HTERT RPE-1 (cell line): ENCODE results near the gene HHAT.

Source experiments
- in situ Hi-C: fragments of 300-500 bp; cut with MboI; formaldehyde crosslinking; loops from 4 replicates; pipeline ENCODE4 v1.14.3; 2020; ENCODE audit warnings: low sequenced_read_pairs

Gene HHAT

GRCh38 chr1:210588357-210588756, 259.7 kb downstream of the HHAT start:
- in situ Hi-C loops, result no loop called here

DNA sequence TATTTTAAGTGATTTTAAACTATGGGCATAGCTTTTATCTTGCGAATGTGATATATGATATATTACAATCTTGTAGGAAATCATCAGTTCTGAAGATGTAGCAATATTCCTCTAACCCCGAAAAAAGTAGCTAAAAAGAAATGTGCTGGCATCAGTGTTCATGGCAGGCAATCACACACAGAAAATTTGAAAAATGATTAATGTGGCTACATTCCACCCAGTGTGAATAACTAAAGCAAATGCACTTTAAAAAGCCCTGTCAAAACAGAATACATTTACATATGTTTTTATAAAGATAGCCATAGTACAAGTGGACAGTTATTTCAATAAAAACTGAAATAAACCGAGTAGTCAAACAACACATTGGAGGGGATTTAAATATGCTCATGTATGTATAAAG, 260.2 kb downstream of the HHAT start:
- in situ Hi-C loops, result no loop called here

DNA sequence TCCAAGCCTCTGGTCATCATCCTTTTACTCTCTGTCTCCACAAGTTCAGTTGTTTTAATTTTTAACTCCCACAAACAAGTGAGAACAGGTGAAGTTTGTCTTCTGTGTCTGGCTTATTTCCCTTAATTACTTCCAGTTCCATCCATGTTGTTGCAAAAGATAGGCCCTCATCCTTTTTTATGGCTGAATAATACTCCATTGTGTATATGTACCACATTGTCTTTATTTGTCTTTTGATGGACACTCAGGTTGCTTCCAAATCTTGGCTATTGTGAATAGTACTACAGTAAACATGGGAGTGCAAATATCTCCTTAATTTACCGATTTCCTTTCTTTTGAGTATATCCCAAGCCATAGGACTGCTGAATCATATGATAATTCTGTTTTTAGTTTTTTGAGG, 262.5 kb downstream of the HHAT start:
- in situ Hi-C loops, result no loop called here

DNA sequence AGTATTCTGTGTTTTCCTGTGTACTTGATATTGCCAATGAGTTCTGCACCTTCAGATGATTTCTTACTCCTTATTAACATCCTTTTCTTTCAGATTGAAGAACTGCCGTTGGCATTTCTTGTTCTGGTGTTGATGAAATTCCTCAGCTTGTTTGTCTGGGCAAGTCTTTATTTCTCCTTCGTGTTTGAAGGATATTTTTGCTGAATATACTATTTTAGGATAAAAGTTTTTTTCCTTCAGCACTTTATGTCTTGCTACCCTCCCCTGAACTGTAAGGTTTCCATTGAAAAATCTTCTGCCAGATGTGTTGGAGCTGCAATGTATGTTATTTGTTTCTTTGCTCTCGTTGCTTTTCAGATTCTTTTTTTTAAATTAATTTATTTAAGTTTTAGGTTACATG, 265.9 kb downstream of the HHAT start:
- in situ Hi-C loops, result no loop called here

- in situ Hi-C loops, result no loop called here
Measured at GRCh38 chr1:210596641-210597040, 267.9 kb downstream of the HHAT start.

- in situ Hi-C loops, result no loop called here
Measured at GRCh38 chr1:210597555-210598134, 268.9 kb downstream of the HHAT start.

DNA sequence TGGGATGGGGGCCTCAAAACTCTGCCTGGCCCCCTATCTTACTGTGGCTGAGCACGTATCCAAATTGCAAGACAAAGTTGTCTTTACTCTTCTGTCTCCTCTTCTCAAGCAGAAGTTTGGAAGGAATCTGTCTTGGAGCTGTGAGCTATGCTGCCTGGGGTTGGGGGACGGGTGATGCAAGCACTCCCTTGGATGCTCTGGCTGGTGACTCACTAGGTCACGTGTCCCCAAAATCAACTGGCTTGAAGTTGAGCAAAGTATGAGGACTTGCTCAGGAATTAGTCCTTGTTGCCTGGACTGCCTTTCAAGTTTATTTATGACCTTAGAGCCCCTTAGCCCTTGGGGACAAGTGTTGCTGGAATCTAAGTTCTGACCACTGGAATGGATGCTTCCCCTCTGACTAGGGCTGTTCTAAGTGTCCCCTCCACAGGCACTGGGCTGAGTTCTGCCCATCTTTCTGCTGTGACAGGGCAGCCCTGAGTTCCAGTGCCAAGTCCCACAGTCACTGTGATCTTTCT, 269.5 kb downstream of the HHAT start:
- in situ Hi-C loops, result no loop called here

DNA sequence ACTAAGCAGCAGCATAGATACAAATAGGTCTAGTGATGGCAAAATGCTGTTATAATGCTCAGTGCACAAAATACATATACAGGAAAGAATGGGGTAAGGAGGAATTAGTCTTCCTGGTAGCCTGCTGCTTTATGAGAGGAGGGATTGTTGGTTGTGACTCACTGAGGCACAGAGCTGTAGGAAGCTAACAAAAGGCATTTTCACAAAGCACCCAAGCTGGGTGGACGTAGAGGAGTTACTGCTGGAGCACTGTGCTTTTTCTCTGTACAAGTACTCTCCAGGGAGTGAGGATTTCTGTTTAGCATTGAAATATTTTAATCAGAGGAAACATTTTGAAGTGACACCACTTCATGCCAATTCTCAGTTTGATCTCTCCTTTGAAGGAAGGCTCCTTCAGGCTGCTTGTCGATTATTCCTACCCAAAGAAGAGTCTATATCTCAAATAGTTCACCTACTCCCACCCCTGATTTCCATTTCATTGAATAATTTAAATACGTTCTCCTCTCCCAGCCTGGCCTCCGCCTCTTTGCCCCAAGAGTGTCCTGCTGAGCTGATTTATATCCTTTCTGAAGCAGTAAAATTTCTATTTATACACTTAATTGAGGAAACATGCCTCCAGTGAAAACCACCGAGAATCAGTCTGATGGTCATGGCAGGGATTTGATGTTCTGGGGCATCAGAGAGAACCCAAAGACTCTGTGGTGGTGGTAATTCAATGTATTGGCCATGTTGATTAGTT, 271.9 kb downstream of the HHAT start:
- in situ Hi-C loops, result no loop called here

DNA sequence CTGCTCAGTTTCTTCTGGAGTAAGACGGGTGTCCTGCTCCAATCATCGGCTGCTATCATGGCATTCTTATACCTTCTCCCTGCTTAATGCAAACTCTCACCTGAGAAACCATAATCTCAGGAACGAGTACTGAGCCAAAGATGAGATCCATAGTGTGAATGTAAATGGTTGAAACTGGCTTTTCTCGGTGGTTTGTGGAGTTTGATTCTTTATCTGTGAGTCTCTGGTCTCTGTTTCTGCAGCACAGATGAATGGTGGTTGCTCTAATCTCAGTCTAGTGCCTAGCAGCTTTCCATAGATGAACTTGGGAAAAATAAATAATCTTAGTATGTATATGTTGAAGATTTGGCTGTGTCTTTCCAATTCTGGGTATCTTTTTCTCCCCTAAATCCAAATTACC, 274.4 kb downstream of the HHAT start:
- in situ Hi-C loops, result no loop called here

GRCh38 chr1:210605099-210605498, 276.4 kb downstream of the HHAT start:
- in situ Hi-C loops, result no loop called here

- in situ Hi-C loops, result no loop called here
Measured at GRCh38 chr1:210607361-210607760, 278.7 kb downstream of the HHAT start.

- in situ Hi-C loops, result no loop called here
Measured at GRCh38 chr1:210608767-210609166, 280.1 kb downstream of the HHAT start.

DNA sequence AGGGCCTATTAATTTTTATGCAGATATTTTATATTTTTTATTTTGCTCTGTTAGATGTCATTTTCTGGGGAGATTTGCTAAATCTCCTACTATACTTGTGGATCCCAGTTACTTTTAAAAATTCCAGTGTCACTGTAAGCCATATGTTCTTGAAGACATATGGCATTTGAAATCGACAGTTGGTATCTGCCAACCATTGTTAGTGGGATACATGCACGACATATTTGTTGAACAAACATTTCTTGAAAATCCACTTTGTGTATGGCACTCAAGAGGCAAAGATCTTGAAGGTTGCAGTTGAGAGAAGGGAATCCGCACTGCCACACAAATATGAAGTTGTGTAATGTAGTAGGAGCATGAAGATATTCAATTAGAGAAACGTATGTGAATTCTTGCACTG, 287.7 kb downstream of the HHAT start:
- in situ Hi-C loops, result no loop called here

GRCh38 chr1:210617293-210617692, 288.6 kb downstream of the HHAT start:
- in situ Hi-C loops, result no loop called here

- in situ Hi-C loops, result no loop called here
Measured at GRCh38 chr1:210618369-210618768, 289.7 kb downstream of the HHAT start.

- in situ Hi-C loops, result no loop called here
Measured at GRCh38 chr1:210620867-210621488, 292.3 kb downstream of the HHAT start.

- in situ Hi-C loops, result no loop called here
Measured at GRCh38 chr1:210621712-210622111, 293.0 kb downstream of the HHAT start.

GRCh38 chr1:210624722-210625121, 296.0 kb downstream of the HHAT start:
- in situ Hi-C loops, result no loop called here

GRCh38 chr1:210625715-210626114, 297.0 kb downstream of the HHAT start:
- in situ Hi-C loops, result no loop called here

- in situ Hi-C loops, result no loop called here
Measured at GRCh38 chr1:210626341-210626740, 297.6 kb downstream of the HHAT start.

GRCh38 chr1:210627755-210628154, 299.1 kb downstream of the HHAT start:
- in situ Hi-C loops, result no loop called here

DNA sequence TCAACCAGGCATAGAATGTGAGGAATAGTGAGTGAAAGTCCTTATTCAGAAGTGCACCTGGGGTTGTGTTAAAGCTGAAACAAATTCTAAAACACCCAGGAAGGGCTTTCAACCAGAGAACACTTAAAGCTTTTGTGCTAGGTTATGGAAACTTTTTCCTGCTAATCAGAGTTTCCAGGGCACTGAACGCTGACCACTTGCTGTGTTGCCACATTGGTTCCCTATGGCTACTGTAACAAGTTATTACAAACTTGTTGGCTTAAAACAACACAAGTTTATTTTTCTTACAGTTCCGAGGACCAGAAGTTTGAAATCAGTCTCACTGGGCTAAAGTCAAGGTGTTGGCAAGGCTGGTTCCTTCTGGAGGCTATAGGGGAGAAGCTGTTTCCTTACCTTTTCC, 300.6 kb downstream of the HHAT start:
- in situ Hi-C loops, result no loop called here
